GM19023 (cell line): Measurements from ENCODE around the gene CEP76.

Experiments
- ATAC-seq: cut with Tn5 transposase; IDR thresholded peaks from one replicate; pipeline ENCODE4 v1.9.1; 2021; ENCODE audit warnings: mild to moderate bottlenecking, moderate library complexity; ENCODE audit not compliant: unreplicated experiment

CEP76 gene

DNA sequence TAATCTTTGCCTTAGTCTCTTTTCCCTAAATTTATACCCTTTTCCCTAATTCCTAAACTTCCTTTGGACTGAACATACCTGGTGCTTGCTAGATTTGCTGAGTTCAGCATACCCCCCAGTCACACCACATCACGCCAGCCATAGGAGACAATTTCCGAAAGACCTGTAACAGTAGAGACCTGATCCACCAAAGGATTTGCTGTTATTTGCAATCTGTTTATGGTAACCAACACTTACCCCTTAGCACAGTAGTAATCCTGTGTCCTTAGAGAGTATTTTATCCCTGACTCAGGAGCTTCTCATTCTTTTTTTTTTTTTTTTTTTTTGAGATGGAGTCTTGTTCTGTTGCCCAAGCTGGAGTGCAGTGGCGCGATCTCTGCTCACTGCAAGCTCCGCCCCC is 8.9 kb upstream of the CEP76 start:
- ATAC-seq, result no peak

DNA sequence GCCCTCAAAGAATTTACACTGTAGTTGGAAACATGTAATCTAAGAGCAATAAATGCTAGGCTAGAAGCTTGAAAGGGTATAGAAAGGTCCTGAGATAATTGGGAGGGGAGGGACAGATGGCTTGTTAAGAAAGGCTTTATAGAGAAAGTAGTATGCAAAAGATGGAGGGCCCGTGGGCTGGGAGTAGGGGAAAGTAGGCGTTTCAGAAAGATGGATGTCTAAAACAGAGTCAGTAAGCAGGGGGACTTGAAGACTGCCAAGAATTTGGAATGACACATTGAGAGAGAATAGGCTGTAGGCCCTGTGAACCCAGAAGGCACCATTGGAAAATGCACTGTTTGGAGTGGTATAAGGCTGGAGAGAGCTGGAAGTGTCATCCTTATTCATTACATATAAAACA is 1.1 kb upstream of the CEP76 start:
- ATAC-seq, result no peak

- ATAC-seq, result peak; percentile 1
Measured at GRCh38 chr18:12703096-12703567, 609 bp upstream of the CEP76 start.

DNA sequence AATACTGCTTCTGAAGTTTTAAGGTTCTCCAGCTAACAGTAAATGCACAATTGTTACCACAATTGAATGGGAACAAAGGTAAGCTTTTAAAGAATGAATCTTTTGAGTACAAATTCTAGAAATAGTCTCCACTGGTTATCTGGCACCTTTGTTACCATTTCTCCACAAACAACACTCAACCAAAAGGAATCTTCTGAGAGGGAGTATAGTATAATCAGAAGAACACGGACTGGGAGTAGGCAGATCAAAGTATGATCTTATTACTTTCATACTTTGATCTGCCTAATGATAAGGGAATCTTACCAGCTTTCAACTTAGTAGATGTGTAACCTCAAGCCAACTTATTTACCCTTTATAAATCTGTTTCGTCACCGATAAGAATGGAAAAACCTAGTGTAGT is 1.4 kb downstream of the CEP76 start:
- ATAC-seq, result no peak

GRCh38 chr18:12699747-12700146 is 2.8 kb downstream of the CEP76 start:
- ATAC-seq, result no peak

GRCh38 chr18:12694032-12694431 is 8.5 kb downstream of the CEP76 start:
- no peak for ATAC-seq

DNA sequence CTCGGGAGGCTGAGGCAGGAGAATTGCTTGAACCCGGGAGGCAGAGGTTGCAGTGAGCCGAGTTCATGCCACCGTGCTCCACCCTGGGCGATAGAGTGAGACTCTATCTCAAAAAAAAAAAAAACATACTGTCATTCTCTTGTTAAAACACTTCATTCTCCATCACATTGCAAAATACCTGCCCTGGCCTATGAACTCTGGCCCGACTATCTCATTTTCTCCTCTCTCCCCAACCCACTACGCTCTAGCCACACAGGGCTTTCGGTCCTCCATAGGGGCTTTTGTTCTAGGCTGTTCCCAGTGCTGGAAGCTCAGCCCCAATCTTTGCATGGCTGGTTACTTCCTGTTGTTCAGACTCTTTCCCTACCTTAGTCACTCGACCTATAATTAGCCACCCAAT is 10.3 kb downstream of the CEP76 start:
- no peak for ATAC-seq

DNA sequence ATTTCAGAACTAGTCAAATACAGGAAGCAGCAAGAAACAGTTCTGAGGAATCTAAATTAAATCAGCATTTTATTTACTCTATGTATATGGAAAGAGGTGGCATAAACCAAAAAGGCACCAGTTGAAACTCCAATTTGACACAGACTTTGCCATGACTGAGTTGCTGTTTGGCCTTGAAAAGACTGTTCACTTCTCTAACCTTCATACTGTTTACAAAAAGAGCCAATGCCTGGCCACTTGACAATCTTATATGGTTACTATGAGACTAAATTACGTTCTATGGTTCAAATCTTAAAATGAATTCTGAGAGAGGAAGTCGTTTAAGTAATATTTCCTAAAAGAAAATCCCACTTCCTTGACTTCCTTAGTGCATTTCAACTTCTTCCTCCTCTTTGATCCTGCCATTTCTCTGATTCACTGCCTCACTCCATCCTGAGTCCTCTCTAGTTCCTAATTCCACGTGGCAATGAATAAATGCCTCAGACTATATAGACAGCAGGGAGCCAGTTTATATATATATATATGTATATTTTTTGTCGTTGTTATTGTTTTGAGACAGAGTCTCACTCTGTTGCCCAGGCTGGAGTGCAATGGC is 13.2 kb downstream of the CEP76 start:
- ATAC-seq, result no peak

DNA sequence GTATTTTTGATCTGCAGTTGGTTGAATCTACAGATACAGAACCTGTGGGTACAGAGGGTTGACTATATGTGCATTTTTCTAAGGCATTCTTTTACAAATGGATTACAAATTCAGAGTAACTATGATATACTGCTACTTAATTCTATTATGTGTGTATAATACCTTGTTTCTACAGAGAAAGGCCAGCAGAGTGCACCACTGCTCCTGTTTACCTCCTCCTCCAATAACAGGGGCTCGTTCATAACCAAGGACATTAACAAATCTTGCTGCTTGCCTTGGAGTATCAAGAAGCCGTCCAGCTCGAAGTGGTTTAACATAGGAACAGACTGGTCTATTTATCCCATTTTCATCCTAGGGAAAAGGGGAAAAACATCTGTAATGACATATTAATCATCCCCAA is 16.4 kb downstream of the CEP76 start:
- ATAC-seq, result no peak

- no peak for ATAC-seq
Measured at GRCh38 chr18:12679183-12679786, 23.2 kb downstream of the CEP76 start.

DNA sequence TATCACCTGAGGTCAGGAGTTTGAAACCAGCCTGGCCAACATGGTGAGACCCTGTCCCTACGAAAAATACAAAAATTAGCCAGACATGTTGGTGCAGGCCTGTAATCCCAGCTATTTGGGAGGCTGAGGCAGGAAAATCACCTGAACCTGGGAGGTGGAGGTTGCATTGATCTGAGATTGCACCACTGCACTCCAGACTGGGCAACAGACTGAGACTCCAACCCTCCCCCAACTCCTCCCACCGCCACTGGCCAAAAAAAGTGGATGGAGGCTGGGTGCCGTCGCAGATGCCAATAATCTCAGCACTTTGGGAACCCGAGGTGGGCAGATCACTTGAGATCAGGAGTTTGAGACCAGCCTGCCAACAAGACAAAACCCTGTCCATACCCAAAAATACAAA is 34.5 kb downstream of the CEP76 start:
- ATAC-seq, result no peak

GRCh38 chr18:12659904-12660605 is 42.5 kb downstream of the CEP76 start:
- no peak for ATAC-seq

- ATAC-seq, result peak; percentile 29
Measured at GRCh38 chr18:12658426-12659138, 43.9 kb downstream of the CEP76 start.

GRCh38 chr18:12657684-12658425 is 44.7 kb downstream of the CEP76 start, which contains the start of gene SPIRE1:
SPIRE1 (minus strand) TSS chr18:12658107; CDS start chr18:12657866, 241 bp downstream.
- peak; percentile 79 for ATAC-seq

GRCh38 chr18:12656938-12657683 is 45.4 kb downstream of the CEP76 start:
- ATAC-seq, result peak; percentile 39

DNA sequence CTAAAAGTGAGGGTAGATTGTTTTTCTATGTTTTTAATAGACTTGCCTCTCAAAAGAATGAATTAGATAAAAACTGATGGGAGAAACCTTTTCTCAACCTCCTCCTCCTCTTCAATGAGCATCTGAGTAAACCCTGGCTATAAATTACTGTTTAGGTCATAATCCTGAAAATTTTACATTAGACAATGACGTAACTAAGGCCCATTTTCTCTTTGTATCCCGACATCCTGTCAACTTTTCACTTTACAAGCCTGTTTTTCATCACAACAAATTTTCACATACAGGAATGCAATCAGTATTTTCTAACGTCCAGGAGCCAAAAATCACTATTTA is 46.0 kb downstream of the CEP76 start:
- ATAC-seq, result no peak

GRCh38 chr18:12654971-12655370 is 47.6 kb downstream of the CEP76 start:
- no peak for ATAC-seq

GRCh38 chr18:12652861-12653401 is 49.6 kb downstream of the CEP76 start:
- no peak for ATAC-seq

DNA sequence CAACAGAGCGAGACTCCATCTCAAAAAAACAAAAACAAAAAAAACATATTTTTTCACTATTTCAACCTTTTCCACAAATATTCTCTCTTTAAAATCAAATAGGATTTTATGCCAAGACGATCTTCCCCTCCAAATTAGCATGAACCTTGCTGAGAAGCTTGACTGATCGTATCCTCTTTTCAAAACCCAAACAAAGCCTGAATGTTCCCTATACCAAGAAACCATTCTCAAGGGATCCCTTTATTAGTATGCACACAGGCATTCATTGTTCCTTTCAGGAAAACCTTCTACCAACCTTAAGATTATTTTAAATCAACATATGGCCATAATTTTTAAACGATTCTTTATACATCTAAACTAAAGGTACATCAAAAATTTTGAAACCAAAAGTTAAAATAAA is 50.9 kb downstream of the CEP76 start:
- no peak for ATAC-seq

DNA sequence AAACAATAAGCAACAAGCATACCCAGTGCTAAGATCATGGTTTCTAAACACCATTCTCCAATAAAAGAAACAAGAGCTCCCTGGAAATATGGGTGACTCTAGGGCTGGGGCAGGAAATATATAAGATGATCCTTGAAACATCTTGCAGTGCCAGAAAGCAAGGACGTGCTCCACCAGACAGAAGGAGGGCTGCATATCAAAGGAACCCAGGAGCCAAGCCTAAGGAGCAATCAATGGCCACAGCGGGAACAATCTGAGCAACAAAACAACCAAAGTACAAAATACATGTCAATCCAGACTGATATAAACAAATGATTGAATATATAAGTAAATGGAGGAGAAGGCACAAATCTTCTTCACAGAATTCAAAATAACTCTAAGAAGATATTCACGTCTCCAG is 54.8 kb downstream of the CEP76 start:
- ATAC-seq, result no peak
